ENCODE measurements around the gene MXRA8. TPM values are rescaled to one million over a fixed set of nuclear protein-coding genes. Genes with fewer than 3 reads are reported as not detected.

The MXRA8 gene
- total and polyA plus RNA-seq, 9 of the 15 experiments (the other 6 are each of a cell fraction or from before 2014, with no cell fraction given) = 0.66 to 11.3 (median 6.3) TPM

- peak in 1 of 2 experiments; percentile 99 for TF ChIP-seq NCOA2 (IDR thresholded peaks at IDR 0.05; ENCODE audit: partially characterized antibody in 2 of 2)
- TF ChIP-seq HMGN3 (IDR thresholded peaks at IDR 0.05; ENCODE audit: borderline replicate concordance, extremely low read depth, insufficient read length, low read depth, low read length) = peak; percentile 37
- no peak for TF ChIP-seq SP2 (IDR thresholded peaks at IDR 0.05; ENCODE audit: extremely low read depth, low read depth, low read length, poor library complexity, severe bottlenecking)
- TF ChIP-seq POLR2A (conservative IDR thresholded peaks at IDR 0.05) = peak; percentile 63
- no peak for TF ChIP-seq SMC3 (conservative IDR thresholded peaks at IDR 0.05; ENCODE audit: insufficient read depth, low read depth, low read length)
- TF ChIP-seq CREM (IDR thresholded peaks at IDR 0.05; ENCODE audit: low read depth) = peak; percentile 83
- no peak for TF ChIP-seq ADNP (tag; IDR thresholded peaks at IDR 0.05)
- TF ChIP-seq ZNF766 (CRISPR knock-in tag; conservative IDR thresholded peaks at IDR 0.05) = peak; percentile 56; the same call in 1 of the 2 replicates
- no peak for TF ChIP-seq ZNF134 (CRISPR knock-in tag; conservative IDR thresholded peaks at IDR 0.05)
- TF ChIP-seq ZNF3 (CRISPR knock-in tag; IDR thresholded peaks at IDR 0.05) = no peak
- TF ChIP-seq ZNF133 (CRISPR knock-in tag; IDR thresholded peaks at IDR 0.05) = no peak
- TF ChIP-seq NCOA1 (IDR thresholded peaks at IDR 0.05; ENCODE audit: low read depth) = no peak
- TF ChIP-seq POLR2G (IDR thresholded peaks at IDR 0.05; ENCODE audit: low read depth, low read length) = peak; percentile 88
- TF ChIP-seq E4F1 (CRISPR knock-in tag; IDR thresholded peaks at IDR 0.05; ENCODE audit: borderline replicate concordance) = no peak
- TF ChIP-seq, protein P1, sequence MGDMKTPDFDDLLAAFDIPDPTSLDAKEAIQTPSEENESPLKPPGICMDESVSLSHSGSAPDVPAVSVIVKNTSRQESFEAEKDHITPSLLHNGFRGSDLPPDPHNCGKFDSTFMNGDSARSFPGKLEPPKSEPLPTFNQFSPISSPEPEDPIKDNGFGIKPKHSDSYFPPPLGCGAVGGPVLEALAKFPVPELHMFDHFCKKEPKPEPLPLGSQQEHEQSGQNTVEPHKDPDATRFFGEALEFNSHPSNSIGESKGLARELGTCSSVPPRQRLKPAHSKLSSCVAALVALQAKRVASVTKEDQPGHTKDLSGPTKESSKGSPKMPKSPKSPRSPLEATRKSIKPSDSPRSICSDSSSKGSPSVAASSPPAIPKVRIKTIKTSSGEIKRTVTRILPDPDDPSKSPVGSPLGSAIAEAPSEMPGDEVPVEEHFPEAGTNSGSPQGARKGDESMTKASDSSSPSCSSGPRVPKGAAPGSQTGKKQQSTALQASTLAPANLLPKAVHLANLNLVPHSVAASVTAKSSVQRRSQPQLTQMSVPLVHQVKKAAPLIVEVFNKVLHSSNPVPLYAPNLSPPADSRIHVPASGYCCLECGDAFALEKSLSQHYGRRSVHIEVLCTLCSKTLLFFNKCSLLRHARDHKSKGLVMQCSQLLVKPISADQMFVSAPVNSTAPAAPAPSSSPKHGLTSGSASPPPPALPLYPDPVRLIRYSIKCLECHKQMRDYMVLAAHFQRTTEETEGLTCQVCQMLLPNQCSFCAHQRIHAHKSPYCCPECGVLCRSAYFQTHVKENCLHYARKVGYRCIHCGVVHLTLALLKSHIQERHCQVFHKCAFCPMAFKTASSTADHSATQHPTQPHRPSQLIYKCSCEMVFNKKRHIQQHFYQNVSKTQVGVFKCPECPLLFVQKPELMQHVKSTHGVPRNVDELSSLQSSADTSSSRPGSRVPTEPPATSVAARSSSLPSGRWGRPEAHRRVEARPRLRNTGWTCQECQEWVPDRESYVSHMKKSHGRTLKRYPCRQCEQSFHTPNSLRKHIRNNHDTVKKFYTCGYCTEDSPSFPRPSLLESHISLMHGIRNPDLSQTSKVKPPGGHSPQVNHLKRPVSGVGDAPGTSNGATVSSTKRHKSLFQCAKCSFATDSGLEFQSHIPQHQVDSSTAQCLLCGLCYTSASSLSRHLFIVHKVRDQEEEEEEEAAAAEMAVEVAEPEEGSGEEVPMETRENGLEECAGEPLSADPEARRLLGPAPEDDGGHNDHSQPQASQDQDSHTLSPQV (IDR thresholded peaks at IDR 0.05) = no peak
- TF ChIP-seq TOE1 (IDR thresholded peaks at IDR 0.05; ENCODE audit: borderline replicate concordance) = peak; percentile 80; the same call in 1 of the 2 replicates
- peak; percentile 54; the same call in 1 of the 2 replicates for TF ChIP-seq TOE1 (CRISPR knock-in tag; IDR thresholded peaks at IDR 0.05; ENCODE audit: borderline replicate concordance, low read depth)
- no peak for TF ChIP-seq ZNF696 (CRISPR knock-in tag; conservative IDR thresholded peaks at IDR 0.05)
- no peak for TF ChIP-seq HDGF (IDR thresholded peaks at IDR 0.05)
- no peak for TF ChIP-seq SMARCE1 (IDR thresholded peaks at IDR 0.05)
- no peak for TF ChIP-seq ZNF551 (CRISPR knock-in tag; IDR thresholded peaks at IDR 0.05)
- TF ChIP-seq PURB (CRISPR knock-in tag; IDR thresholded peaks at IDR 0.05; ENCODE audit: low read depth) = no peak
- TF ChIP-seq CXXC5 (CRISPR knock-in tag; IDR thresholded peaks at IDR 0.05) = peak; percentile 90
- no peak for TF ChIP-seq ZNF436 (CRISPR knock-in tag; IDR thresholded peaks at IDR 0.05)
Observed at GRCh38 chr1:1307923-1308755, 50.2 kb downstream of the MXRA8 start, which contains the start of the genes ACAP3 and PUSL1 (continued).
